Measurements from ENCODE around the gene VPS45.
"Not testable (repeated sequence)": the region's sequence is repeated elsewhere in the genome, so short reads cannot be mapped to it uniquely, and the experiment has no call there.

VPS45 gene

GRCh38 chr1:150135400-150135799, 67.8 kb downstream of the VPS45 start:
- DNase-seq = not testable (repeated sequence)

DNA sequence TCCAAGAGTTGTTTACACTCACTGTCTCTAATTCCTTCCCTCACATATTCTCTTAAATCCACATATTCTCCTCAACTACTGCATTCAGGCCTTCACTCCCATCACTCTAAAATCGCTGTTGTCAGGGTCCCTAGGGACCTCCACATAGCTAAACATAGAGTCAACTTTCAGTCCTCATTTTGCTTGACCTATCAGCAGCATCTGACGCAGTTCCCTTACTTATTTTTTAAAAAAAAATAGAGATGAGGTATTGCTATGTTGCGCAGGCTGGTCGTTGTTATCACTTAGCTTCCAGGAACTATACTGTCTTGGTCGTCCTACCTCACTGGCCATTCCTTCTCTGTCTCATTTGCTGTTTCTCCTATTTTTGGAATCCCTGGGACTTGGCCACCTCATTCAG, 70.5 kb downstream of the VPS45 start:
- no peak for DNase-seq

DNA sequence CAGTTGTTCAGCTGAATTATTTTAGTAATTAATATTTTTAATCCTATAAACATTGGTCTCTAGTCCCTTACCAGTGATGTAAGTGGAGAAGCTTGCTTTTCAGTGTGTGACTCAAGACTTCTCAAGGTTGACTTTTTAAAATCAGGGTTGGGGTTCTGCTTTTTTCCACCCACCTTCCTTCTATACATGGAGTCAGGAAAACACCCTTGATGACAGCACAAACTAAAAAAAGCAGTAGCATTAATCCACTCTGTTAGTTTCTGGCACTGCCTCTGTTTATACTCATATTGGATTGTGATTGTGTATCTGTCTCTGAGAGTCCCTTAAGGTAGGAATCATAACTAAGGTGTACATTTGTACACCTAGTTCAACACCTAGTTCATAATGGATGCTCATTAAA, 73.9 kb downstream of the VPS45 start:
- peak; percentile 92 for DNase-seq

GRCh38 chr1:150142083-150142482, 74.5 kb downstream of the VPS45 start:
- no peak for DNase-seq

DNA sequence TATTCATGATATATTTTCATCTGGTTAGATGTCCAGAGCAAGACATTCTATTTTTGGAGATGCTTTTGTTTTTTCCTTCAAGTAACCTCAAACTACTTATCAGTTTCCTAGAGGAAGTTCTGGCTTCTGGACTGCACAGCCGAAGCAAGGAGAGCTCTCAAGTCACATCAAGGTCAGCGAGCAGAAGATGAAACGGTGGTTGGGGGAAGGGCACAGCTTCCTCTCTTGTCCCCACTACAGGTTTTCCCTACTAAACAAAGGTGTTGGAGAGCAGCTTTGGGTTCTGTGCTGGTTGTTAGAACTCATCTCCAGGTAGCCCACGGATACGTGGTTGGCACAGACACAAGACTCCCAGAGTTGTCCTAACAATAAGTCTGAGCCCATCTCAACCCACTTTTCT, 77.0 kb downstream of the VPS45 start:
- DNase-seq = no peak

- not testable (repeated sequence) for DNase-seq
Measured at GRCh38 chr1:150146016-150146415, 78.4 kb downstream of the VPS45 start.

GRCh38 chr1:150146849-150147542, 79.4 kb downstream of the VPS45 start:
- DNase-seq = no peak

- no peak for DNase-seq
Measured at GRCh38 chr1:150148837-150149270, 81.3 kb downstream of the VPS45 start.

DNA sequence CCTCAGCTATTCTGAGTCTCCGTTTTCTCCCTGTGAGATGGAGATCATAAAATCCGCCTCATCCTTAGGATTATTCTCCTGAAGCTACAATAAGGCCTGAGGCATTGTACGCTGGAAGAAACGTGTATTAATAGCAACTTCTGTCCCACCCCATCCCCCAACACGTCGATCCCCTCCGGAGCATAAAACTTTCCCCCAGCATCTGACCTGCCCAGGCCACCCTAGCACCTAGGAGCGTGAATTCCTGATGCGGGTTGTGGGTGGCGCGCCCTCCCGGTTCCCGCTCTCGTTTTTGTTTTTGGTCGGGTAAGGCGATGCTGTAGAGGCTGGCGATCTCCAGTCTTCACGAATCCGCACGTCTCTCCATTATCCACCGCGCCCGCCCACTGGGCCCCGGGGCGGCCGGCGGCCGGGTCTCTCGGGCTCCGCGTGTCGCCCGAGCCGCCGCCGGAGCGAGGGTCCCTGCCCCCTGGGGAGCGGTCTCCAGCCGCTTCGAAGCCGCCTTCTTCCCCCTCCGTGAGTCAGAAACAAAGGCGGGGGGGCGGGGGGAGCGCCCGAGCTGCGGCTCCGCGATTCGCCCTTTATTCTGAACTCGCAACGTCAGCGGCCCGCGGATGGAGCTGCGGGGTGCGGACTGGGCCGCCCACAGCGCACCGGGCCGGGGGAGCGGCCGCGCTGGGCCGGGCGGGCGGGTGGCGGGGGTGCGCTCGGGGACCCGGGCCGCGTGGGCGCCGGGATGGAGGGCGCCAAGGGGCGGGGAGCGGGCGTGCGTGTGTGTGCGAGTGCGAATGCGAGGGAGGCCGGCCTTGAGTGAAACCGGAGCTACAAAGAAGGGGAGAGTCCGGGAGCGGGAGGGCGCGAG, 81.9 kb downstream of the VPS45 start, which contains the start of gene PLEKHO1:
PLEKHO1 (plus strand) TSS at position 646 of the 862 bp plus-strand sequence. CDS start 342 bp downstream, outside the sequence.
- peak; percentile 88 for DNase-seq

- peak; percentile 37 for DNase-seq
Measured at GRCh38 chr1:150150133-150151021, 82.8 kb downstream of the VPS45 start.

GRCh38 chr1:150151291-150152181, 84.0 kb downstream of the VPS45 start:
- DNase-seq = peak; percentile 57

- DNase-seq = no peak
Measured at GRCh38 chr1:150152182-150152536, 84.6 kb downstream of the VPS45 start.

- DNase-seq = peak; percentile 76
Measured at GRCh38 chr1:150152772-150153456, 85.3 kb downstream of the VPS45 start.

DNA sequence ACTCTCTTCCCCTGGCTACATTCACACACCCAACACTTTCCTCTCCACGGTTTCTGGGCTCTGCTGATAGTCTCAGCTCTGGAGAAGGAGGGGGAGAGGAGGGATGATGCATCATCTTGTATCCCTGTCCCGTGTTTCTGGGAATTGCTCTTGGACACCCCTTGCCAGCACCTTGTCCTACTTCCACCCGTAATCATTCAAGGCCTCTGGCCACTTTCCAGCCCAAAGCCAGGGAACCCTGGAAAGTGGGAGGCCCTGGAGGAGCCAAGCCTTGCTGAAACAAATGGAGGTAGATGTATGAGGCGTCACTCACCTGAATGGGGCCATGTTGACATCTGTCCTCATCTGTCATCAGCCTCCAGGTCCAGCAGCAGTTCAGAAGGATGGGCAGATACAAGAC, 86.6 kb downstream of the VPS45 start:
- DNase-seq = no peak

DNA sequence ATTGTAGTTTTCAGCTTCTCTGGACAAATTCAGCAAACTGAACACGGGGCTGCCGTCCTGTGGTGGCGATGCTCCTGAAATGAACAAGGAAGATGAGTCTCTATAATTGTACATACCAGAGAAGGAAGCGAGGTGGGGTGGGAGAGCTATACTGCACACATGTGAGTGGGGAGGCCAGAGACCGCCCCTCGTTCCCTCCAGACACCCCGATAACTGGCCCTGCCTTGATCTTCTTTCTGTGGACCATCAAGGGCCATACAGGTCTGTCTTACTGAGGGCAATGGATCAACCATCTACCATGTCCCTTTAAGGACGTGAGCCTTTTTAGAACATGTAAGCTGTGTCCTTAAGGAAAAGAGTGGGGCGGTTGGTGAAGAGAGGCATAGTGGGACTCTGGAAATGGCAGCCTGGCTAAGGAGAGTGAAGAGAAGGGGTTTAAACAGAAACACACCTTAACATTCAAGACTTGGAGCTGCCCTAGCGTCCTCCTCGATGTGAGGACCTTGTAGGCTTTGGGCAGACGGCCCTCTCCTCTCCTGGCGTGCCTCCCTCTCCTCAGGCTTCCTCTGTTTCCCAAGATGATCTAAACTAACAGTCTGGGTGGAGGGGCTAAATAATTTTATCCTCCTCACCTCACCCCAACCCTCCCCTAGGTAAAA, 88.0 kb downstream of the VPS45 start:
- no peak for DNase-seq

DNA sequence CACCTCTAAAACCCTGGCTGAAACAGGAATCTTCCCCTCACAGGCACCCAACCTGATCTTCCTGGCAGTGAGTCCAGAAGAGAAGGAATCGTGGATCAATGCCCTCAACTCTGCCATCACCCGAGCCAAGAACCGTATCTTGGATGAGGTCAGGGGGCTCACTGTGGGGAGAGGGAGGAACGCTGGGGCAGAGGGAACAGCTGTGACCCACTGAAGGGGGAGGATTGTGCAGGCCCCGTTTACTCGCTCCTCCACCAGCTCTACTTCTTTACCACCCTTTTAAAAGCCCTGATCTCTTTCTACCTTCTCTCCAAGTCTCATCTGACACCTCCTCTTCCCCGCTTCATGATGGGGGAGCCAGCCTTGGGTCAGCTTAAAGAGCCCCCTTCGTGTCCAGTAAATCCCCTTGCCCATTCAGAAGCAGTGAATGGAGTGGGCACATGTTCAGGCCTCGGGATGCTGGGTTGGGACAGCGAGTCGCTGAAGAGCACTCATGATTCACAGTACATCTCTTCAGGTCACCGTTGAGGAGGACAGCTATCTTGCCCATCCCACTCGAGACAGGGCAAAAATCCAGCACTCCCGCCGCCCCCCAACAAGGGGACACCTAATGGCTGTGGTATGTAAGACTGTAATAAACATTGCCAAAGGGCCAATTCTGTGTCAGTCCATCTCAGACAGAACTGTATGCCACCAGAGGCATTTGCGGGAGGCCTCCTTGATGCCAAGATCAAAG, 89.5 kb downstream of the VPS45 start:
- no peak for DNase-seq

- DNase-seq = peak; percentile 88
Measured at GRCh38 chr1:150159550-150159949, 92.0 kb downstream of the VPS45 start.

DNA sequence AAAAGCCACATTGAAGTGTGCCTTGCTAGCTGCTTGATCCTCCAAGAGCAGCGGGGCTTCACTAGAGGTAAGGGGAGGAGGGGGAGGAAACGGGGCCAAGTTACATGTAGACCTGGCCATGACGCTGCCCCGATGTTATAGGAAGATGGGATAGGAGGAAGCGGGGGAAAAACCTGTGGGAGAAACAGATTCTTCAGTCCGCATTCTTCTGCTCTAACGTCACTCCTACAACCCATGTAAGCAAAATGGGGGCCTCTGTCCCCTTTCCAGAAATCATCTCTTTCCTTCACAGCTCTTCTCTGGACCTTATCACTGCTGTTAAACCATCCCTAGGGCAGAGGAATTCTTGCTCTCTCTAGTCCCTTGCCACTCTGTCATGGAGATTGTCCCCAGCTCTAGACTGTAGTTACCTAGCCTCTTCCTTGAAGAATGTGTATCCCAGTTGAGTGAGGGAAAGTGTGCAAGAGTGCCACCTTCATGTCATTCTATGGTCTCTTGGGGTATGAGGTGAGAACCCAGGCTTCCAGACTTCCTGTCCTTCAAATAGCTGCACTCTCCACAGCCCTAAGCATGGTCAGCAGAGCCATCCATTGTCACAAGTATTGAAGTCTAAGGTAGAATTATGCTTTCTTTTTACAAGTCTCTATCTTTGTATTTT, 93.5 kb downstream of the VPS45 start:
- no peak for DNase-seq

- DNase-seq = no peak
Measured at GRCh38 chr1:150161747-150162581, 94.4 kb downstream of the VPS45 start.
